Esophagus muscularis mucosa (tissue), 4 donors: ENCODE data around the gene INPPL1. TPM values are rescaled to one million over a fixed set of nuclear protein-coding genes. Genes with fewer than 3 reads are reported as not detected.

Experiments used
- DNase-seq: peaks from one replicate; pipeline ENCODE4 v3.0.0-alpha.2; 2017; ENCODE audit errors: extremely low spot score
- H3K27ac ChIP-seq, 4 donors: fragments of 200-600 bp; sonication (generic); replicated peaks in 1 of 4; 1 replicate in 3 of 4; 2 replicates in 1 of 4; pipeline ENCODE4 v1.5.1; 2016 to 2019; ENCODE audit warnings: mild to moderate bottlenecking in 1 of 4
- H3K27me3 ChIP-seq, 4 donors: fragments of 200-600 bp; sonication (generic); one replicate each; pipeline versions ENCODE4 v1.5.1 to v1.6.0; 2016 to 2019
- H3K36me3 ChIP-seq, 4 donors: fragments of 200-600 bp; sonication (generic); one replicate each; pipeline ENCODE4 v1.5.1; 2016 to 2019
- H3K4me1 ChIP-seq, 4 donors: fragments of 200-600 bp; sonication (generic); one replicate each; pipeline ENCODE4 v1.5.1; 2016 to 2019
- H3K4me3 ChIP-seq, 4 donors: fragments of 200-600 bp; sonication (generic); 1 replicate in 2 of 4; 2 replicates in 2 of 4; pipeline ENCODE4 v1.5.1; 2016 to 2019; ENCODE audit warnings: mild to moderate bottlenecking in 4 of 4, moderate library complexity in 1 of 4
- H3K9me3 ChIP-seq, 4 donors: fragments of 200-600 bp; sonication (generic); 1 replicate in 3 of 4; 2 replicates in 1 of 4; pipeline ENCODE4 v1.5.1; 2016 to 2019
- EP300 ChIP-seq: sonication (generic); formaldehyde crosslinking; IDR thresholded peaks from one replicate; pipeline ENCODE4 v1.6.1; 2017; ENCODE audit warnings: antibody characterized with exemption
- POLR2A ChIP-seq: fragments of 450-650 bp; IDR thresholded peaks from one replicate; pipeline ENCODE4 v1.6.1; 2017; ENCODE audit warnings: antibody characterized with exemption, moderate library complexity, mild to moderate bottlenecking, low read depth
- POLR2AphosphoS5 ChIP-seq, 2 donors: sonication (generic); formaldehyde crosslinking; IDR thresholded peaks; one replicate each; pipeline ENCODE4 v1.6.1; 2017; ENCODE audit warnings: antibody characterized with exemption in 2 of 2
- WGBS: methylation state at CpG from one replicate; pipeline ENCODE4 v1.1.5; 2018; 5-methylcytosine and 5-hydroxymethylcytosine counted together
- intact Hi-C: fragments of 100-400 bp; cut with DNase I; formaldehyde crosslinking; loops from one replicate; pipeline ENCODE4 v1.15.1; 2023
- total RNA-seq, 4 donors: library from RNA; depleted of rRNA; stranded (reverse); fragments of >200 nt; gene quantifications; one replicate each; pipeline versions ENCODE4 v1.1.0 to v1.2.1, GENCODE V29; 2016
- TF ChIP-seq, protein P1 (sequence below), 3 experiments: fragments of 200-600 bp in 2 of 3; fragments of 450-650 bp in 1 of 3; sonication (generic) in 2 of 3; IDR thresholded peaks; one replicate each; pipeline ENCODE4 v1.5.1; 2017 to 2019; ENCODE audit warnings: antibody characterized with exemption in 3 of 3, mild to moderate bottlenecking in 2 of 3, moderate library complexity in 1 of 3

INPPL1 gene
- total RNA-seq, 4 donors from 2014 or later = 61.6 to 158 (median 100) TPM

DNA sequence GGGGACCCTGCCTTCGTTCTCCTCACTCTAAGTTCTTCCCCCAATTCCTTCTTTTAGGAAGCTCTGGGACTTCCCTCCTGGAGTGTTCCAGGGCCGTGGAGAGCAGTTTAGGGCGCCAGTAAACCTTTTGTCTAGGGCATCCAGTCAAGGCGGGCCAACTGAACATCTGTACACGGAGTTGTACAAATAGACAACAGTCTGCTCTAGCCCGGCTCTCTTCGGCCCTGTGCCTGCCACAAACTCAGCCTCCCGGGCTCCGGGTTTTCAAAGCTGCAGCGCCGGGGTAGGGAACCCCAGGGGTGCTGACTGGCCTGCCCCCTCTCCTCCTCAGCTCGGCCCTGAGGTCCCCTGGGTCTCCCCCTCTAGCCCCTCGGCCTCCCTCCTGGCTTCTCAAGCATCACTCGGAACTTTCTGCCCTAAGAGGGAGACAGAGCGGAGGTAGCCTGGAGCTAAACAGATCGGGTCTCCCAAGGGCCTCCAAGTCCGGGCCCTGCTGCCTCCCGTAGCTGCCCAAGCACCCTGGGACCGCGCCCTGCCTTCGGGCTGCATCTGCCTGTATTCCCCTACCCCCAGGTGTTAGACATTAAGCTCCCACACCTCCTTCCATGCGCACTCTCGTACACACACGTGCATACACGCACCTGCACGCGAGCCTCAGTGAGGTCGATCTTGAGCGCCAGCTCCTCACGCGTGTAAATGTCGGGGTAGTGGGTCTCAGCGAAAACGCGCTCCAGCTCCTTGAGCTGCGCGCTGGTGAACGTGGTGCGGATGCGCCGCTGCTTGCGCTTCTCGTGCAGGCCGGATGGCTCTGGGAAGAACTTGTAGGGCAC, 16.1 kb downstream of the INPPL1 start:
- peak overlapping the region; percentile 76 to 86 (median 78) for H3K27ac ChIP-seq
- intact Hi-C loops = no loop called here
- peaks cover 9 to 28% (median 25%) of the 10 kb centered on the region in 4 donors for H3K36me3 ChIP-seq
- no peak for DNase-seq
- peak overlapping the region; percentile 47 to 62 (median 55) for H3K4me3 ChIP-seq
- peaks cover 53 to 73% (median 71%) of the 10 kb centered on the region in 4 donors for H3K4me1 ChIP-seq
- no peaks in the 10 kb centered on the region for H3K9me3 ChIP-seq
- TF ChIP-seq POLR2AphosphoS5 (IDR thresholded peaks at IDR 0.05) = no peak
- TF ChIP-seq EP300 = no peak
- TF ChIP-seq, protein P1, sequence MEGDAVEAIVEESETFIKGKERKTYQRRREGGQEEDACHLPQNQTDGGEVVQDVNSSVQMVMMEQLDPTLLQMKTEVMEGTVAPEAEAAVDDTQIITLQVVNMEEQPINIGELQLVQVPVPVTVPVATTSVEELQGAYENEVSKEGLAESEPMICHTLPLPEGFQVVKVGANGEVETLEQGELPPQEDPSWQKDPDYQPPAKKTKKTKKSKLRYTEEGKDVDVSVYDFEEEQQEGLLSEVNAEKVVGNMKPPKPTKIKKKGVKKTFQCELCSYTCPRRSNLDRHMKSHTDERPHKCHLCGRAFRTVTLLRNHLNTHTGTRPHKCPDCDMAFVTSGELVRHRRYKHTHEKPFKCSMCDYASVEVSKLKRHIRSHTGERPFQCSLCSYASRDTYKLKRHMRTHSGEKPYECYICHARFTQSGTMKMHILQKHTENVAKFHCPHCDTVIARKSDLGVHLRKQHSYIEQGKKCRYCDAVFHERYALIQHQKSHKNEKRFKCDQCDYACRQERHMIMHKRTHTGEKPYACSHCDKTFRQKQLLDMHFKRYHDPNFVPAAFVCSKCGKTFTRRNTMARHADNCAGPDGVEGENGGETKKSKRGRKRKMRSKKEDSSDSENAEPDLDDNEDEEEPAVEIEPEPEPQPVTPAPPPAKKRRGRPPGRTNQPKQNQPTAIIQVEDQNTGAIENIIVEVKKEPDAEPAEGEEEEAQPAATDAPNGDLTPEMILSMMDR (IDR thresholded peaks at IDR 0.05) = no peak
- TF ChIP-seq POLR2A = no peak
- 28% methylated on average over 17 of the region's 44 CpGs for WGBS
- peaks cover 18 to 52% (median 34%) of the 10 kb centered on the region in 4 donors for H3K27me3 ChIP-seq

- DNase-seq = no peak
- intact Hi-C loops = no loop called here
- H3K27ac ChIP-seq = no peak overlapping the region
Observed at GRCh38 chr11:72241291-72241781, 16.8 kb downstream of the INPPL1 start.

DNA sequence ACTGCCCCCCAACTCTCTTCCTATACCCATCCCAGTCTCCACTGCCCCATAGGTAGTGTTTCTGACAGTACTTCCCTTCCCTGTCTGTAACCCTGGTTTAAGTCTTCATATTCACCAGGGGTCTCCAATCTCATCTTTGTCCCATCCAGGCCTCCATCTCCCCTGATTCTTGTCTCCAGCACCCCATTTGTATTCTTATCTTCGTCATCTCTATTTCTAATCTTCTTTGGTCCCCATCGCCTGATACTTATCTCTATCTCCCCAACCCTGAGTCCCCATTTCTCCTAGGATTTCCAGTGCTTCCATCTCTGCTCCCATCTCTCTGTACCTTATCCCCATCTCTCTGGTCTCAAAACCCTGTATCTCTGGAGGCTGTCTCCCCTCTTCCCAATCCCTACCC, 17.6 kb downstream of the INPPL1 start:
- H3K4me3 ChIP-seq = no peak overlapping the region
- H3K9me3 ChIP-seq = no peaks in the 10 kb centered on the region
- peaks cover 50 to 58% (median 57%) of the 10 kb centered on the region in 4 donors for H3K4me1 ChIP-seq
- intact Hi-C loops = no loop called here
- peaks cover 6 to 14% (median 10%) of the 10 kb centered on the region in 4 donors for H3K36me3 ChIP-seq
- TF ChIP-seq POLR2AphosphoS5 (IDR thresholded peaks at IDR 0.05) (no peak), EP300 (no peak)
- H3K27me3 ChIP-seq = peaks cover 18 to 67% (median 44%) of the 10 kb centered on the region in 4 donors
- DNase-seq = no peak
- 95% methylated on average over 2 of the region's 2 CpGs for WGBS
- no peak overlapping the region for H3K27ac ChIP-seq

More at GRCh38 chr11:72241291-72241781, 16.8 kb downstream of the INPPL1 start:
- no peaks in the 10 kb centered on the region for H3K9me3 ChIP-seq
- H3K4me3 ChIP-seq = no peak overlapping the region
- peaks cover 50 to 66% (median 65%) of the 10 kb centered on the region in 4 donors for H3K4me1 ChIP-seq
- TF ChIP-seq POLR2AphosphoS5 (IDR thresholded peaks at IDR 0.05) = no peak
- no peak for TF ChIP-seq EP300
- TF ChIP-seq, protein P1 (IDR thresholded peaks at IDR 0.05) = no peak
- no peak for TF ChIP-seq POLR2A
- H3K27me3 ChIP-seq = peaks cover 18 to 59% (median 40%) of the 10 kb centered on the region in 4 donors
- WGBS = 55% methylated on average over 19 of the region's 20 CpGs
- peaks cover 9 to 22% (median 18%) of the 10 kb centered on the region in 4 donors for H3K36me3 ChIP-seq

DNA sequence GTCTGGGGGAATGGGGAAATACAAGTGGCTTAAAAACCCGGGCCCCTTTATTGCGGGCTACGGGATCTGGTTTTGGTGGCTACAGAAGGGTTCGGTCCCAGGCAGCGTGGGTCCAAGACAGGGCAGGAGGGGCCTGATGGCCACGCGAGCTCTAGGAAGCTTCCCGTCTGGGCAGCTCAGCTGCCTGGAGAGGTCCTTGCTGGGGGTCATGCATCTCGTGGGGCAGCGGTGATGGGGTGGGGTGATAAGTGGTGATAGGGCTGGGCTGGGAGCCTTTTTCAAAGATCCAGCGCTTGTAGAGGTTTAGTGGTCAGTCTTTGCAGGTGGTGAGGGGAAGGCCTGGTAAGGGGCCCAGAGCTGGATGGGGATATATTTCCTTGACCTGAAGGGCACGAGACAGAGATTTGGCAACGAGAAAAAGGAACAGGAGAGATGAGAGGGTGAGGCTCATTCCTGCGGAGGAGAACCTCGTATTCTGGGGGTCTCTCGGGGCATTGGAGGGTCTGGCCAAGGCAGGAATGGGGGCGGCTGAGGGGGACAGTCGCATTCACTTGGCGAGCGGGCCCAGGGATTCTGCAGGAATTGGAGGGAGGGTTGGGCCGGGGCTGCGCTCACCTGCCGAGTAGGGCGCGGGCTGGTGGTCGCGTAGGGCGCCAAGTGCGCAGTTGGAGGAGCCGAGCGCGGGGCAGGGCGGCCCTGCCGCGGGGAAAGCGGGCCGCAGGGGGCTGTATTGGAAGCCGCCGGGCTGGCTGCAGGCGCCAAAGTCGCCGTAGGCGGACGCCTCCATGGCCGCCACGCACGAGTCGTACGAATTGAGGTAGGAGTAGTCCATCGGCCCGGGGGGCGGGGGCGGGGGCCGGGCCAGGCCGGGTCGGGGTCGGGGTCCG, 18.8 kb downstream of the INPPL1 start:
- Histone ChIP-seq H3K4me3 (peak overlapping the region; percentile 18 to 41 (median 24)), H3K9me3 (no peaks in the 10 kb centered on the region), H3K36me3 (peaks cover 0 to 2% (median under 1%) of the 10 kb centered on the region in 4 donors), H3K27me3 (peaks cover 18 to 67% (median 44%) of the 10 kb centered on the region in 4 donors), H3K4me1 (peaks cover 38 to 45% (median 44%) of the 10 kb centered on the region in 4 donors), H3K27ac (no peak overlapping the region)
- intact Hi-C loops = no loop called here
- TF ChIP-seq POLR2A (no peak), EP300 (no peak), POLR2AphosphoS5 (IDR thresholded peaks at IDR 0.05) (no peak)
- TF ChIP-seq, protein P1 (IDR thresholded peaks at IDR 0.05) = no peak
- no peak for DNase-seq
- WGBS = 35% methylated on average over 44 of the region's 58 CpGs
